Esophagus (tissue), 2 donors: ENCODE data around the gene TUBB2A. TPM values are rescaled to one million over a fixed set of nuclear protein-coding genes. Genes with fewer than 3 reads are reported as not detected.
"Not testable (repeated sequence)": the region's sequence is repeated elsewhere in the genome, so short reads cannot be mapped to it uniquely, and the experiment has no call there.

Source experiments
- H3K27ac ChIP-seq, 2 donors: one replicate each; pipeline ENCODE4 v1.5.1; 2013; ENCODE audit warnings: low read depth in 2 of 2, mild to moderate bottlenecking in 2 of 2, inconsistent platforms in 1 of 2, low read length in 1 of 2, moderate library complexity in 1 of 2
- H3K27me3 ChIP-seq, 2 donors: one replicate each; pipeline ENCODE4 v1.6.1; 2013; ENCODE audit warnings: low read length in 2 of 2, control low read depth in 1 of 2, mild to moderate bottlenecking in 1 of 2; ENCODE audit not compliant: insufficient read depth in 2 of 2, control insufficient read depth in 1 of 2
- H3K36me3 ChIP-seq, 2 donors: one replicate each; pipeline ENCODE4 v1.6.1; 2013; ENCODE audit warnings: low read length in 1 of 2; ENCODE audit not compliant: control insufficient read depth in 2 of 2, insufficient read depth in 2 of 2
- H3K4me1 ChIP-seq, 2 donors: one replicate each; pipeline ENCODE4 v1.6.1; 2013; ENCODE audit warnings: low read length in 1 of 2; ENCODE audit not compliant: control insufficient read depth in 2 of 2, insufficient read depth in 2 of 2
- H3K4me3 ChIP-seq, 2 donors: one replicate each; pipeline ENCODE4 v1.5.1; 2013; ENCODE audit warnings: low read length in 2 of 2, mild to moderate bottlenecking in 2 of 2, low read depth in 1 of 2, moderate library complexity in 1 of 2
- H3K9me3 ChIP-seq, 2 donors: one replicate each; pipeline ENCODE4 v1.6.1; 2013; ENCODE audit warnings: mild to moderate bottlenecking in 2 of 2, low read depth in 1 of 2, low read length in 1 of 2, moderate library complexity in 1 of 2; ENCODE audit not compliant: control insufficient read depth in 2 of 2, insufficient read depth in 1 of 2
- WGBS, 2 donors: extraction: QIAGEN DNeasy Blood & Tissue Kit; methylation state at CpG; one replicate each; pipeline ENCODE4 v1.1.7; 2013; 5-methylcytosine and 5-hydroxymethylcytosine counted together
- polyA plus RNA-seq, 2 donors: library from polyadenylated mRNA; stranded (reverse); fragments of 200-250 nt; gene quantifications; one replicate each; pipeline ENCODE4 v1.2.3, GENCODE V29; 2013
- donor health status: healthy with polysubstance abuse.
- donor health status: Bipolar disorder and iron deficiency.

The TUBB2A gene
- polyA plus RNA-seq, 2 donors = 23.3 to 115 TPM

- H3K36me3 ChIP-seq, H3K27me3 ChIP-seq, H3K4me3 ChIP-seq, H3K4me1 ChIP-seq, H3K9me3 ChIP-seq, H3K27ac ChIP-seq: not testable (repeated sequence)
- WGBS, 2 donors = 88 to 89% methylated on average over 17 of the region's 17 CpGs
Measured at GRCh38 chr6:3171313-3172175, 14.2 kb upstream of the TUBB2A start.

GRCh38 chr6:3170676-3171075 is 13.3 kb upstream of the TUBB2A start:
- not testable (repeated sequence) for H3K4me3 ChIP-seq, H3K9me3 ChIP-seq, H3K27me3 ChIP-seq, H3K36me3 ChIP-seq, H3K4me1 ChIP-seq, H3K27ac ChIP-seq
- WGBS, 2 donors = 93 to 97% methylated on average over 22 to 24 of the region's 24 CpGs

GRCh38 chr6:3168046-3168445 is 10.7 kb upstream of the TUBB2A start:
- 94 to 96% methylated on average over 10 of the region's 10 CpGs for WGBS, 2 donors

GRCh38 chr6:3166535-3167225 is 9.3 kb upstream of the TUBB2A start:
- 92 to 94% methylated on average over 10 of the region's 10 CpGs for WGBS, 2 donors
- H3K4me3 ChIP-seq, H3K4me1 ChIP-seq, H3K9me3 ChIP-seq, H3K27me3 ChIP-seq, H3K27ac ChIP-seq, H3K36me3 ChIP-seq: not testable (repeated sequence)

More at GRCh38 chr6:3168046-3168445, 10.7 kb upstream of the TUBB2A start:
- not testable (repeated sequence) for H3K27me3 ChIP-seq, H3K27ac ChIP-seq, H3K36me3 ChIP-seq, H3K9me3 ChIP-seq, H3K4me1 ChIP-seq, H3K4me3 ChIP-seq

GRCh38 chr6:3165631-3166534 is 8.5 kb upstream of the TUBB2A start:
- H3K27ac ChIP-seq = no peak overlapping the region
- H3K36me3 ChIP-seq = no peaks in the 10 kb centered on the region
- no peaks in the 10 kb centered on the region for H3K4me1 ChIP-seq
- no peaks in the 10 kb centered on the region for H3K27me3 ChIP-seq
- WGBS, 2 donors = 75 to 76% methylated on average over 7 of the region's 7 CpGs
- H3K4me3 ChIP-seq = no peak overlapping the region
- no peaks in the 10 kb centered on the region for H3K9me3 ChIP-seq

GRCh38 chr6:3164388-3164787 is 7.0 kb upstream of the TUBB2A start:
- WGBS, 2 donors = 93 to 95% methylated on average over 6 of the region's 6 CpGs

GRCh38 chr6:3163248-3163594 is 5.9 kb upstream of the TUBB2A start:
- H3K36me3 ChIP-seq = no peaks in the 10 kb centered on the region
- 14 to 18% methylated on average over 13 of the region's 13 CpGs for WGBS, 2 donors
- H3K4me3 ChIP-seq = peak overlapping the region; percentile 15 to 50
- peak overlapping the region; percentile 95 to 97 for H3K27ac ChIP-seq
- no peaks in the 10 kb centered on the region for H3K4me1 ChIP-seq
- no peaks in the 10 kb centered on the region for H3K27me3 ChIP-seq
- H3K9me3 ChIP-seq = no peaks in the 10 kb centered on the region

More at GRCh38 chr6:3164388-3164787, 7.0 kb upstream of the TUBB2A start:
- no peaks in the 10 kb centered on the region for H3K4me1 ChIP-seq
- no peak overlapping the region for H3K4me3 ChIP-seq
- no peaks in the 10 kb centered on the region for H3K9me3 ChIP-seq
- no peaks in the 10 kb centered on the region for H3K36me3 ChIP-seq
- no peak overlapping the region for H3K27ac ChIP-seq
- no peaks in the 10 kb centered on the region for H3K27me3 ChIP-seq

GRCh38 chr6:3162565-3163247 is 5.4 kb upstream of the TUBB2A start:
- Histone ChIP-seq H3K27ac (peak overlapping the region; percentile 95 to 97), H3K36me3 (no peaks in the 10 kb centered on the region), H3K27me3 (no peaks in the 10 kb centered on the region), H3K4me3 (peak overlapping the region; percentile 50 to 58), H3K4me1 (no peaks in the 10 kb centered on the region), H3K9me3 (no peaks in the 10 kb centered on the region)
- WGBS, 2 donors = 0% methylated on average over 68 to 74 of the region's 74 CpGs

- no peaks in the 10 kb centered on the region for H3K27me3 ChIP-seq
- peak overlapping the region; percentile 61 to 97 for H3K27ac ChIP-seq
- H3K4me3 ChIP-seq = no peak overlapping the region
- WGBS, 2 donors = 48 to 57% methylated on average over 7 of the region's 7 CpGs
- H3K36me3 ChIP-seq = no peaks in the 10 kb centered on the region
- no peaks in the 10 kb centered on the region for H3K9me3 ChIP-seq
- H3K4me1 ChIP-seq = no peaks in the 10 kb centered on the region
Measured at GRCh38 chr6:3162067-3162497, 4.7 kb upstream of the TUBB2A start.
